Measurements from ENCODE around the gene PPP3R2.

PPP3R2 gene

DNA sequence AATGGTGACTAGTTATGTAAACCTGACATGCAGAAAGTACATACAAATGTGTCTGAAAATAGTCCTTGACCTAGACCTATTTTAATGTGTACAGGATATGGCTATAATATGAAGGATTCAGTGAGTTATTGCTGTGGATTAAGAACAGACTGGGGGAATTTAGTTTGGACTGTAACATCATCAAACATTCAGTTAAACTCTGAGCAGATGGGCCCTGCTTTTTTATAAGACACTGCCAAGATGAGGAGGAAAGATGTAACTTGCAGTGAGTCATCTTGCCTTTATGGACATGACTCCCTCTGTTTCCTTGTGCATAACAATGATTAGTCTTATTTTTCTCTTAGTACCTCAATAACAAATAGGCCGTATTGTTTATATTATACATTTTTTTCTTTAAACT, 12.2 kb downstream of the PPP3R2 start:
- peak; percentile 92 for DNase-seq (ENCODE audit: low read depth)
- H3K4me3 ChIP-seq (ENCODE audit: control insufficient read depth, low read depth, low read length): no peak overlapping the region
- TF ChIP-seq, protein P1, sequence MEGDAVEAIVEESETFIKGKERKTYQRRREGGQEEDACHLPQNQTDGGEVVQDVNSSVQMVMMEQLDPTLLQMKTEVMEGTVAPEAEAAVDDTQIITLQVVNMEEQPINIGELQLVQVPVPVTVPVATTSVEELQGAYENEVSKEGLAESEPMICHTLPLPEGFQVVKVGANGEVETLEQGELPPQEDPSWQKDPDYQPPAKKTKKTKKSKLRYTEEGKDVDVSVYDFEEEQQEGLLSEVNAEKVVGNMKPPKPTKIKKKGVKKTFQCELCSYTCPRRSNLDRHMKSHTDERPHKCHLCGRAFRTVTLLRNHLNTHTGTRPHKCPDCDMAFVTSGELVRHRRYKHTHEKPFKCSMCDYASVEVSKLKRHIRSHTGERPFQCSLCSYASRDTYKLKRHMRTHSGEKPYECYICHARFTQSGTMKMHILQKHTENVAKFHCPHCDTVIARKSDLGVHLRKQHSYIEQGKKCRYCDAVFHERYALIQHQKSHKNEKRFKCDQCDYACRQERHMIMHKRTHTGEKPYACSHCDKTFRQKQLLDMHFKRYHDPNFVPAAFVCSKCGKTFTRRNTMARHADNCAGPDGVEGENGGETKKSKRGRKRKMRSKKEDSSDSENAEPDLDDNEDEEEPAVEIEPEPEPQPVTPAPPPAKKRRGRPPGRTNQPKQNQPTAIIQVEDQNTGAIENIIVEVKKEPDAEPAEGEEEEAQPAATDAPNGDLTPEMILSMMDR (conservative IDR thresholded peaks at IDR 0.05; ENCODE audit: control insufficient read depth, insufficient read depth, low read depth, low read length): no peak

- DNase-seq (ENCODE audit: low read depth): no peak
- H3K4me3 ChIP-seq (ENCODE audit: control insufficient read depth, low read depth, low read length): no peak overlapping the region
- TF ChIP-seq, protein P1 (conservative IDR thresholded peaks at IDR 0.05; ENCODE audit: control insufficient read depth, insufficient read depth, low read depth, low read length): no peak
Observed at GRCh38 chr9:101579711-101580545, 14.8 kb downstream of the PPP3R2 start.

DNA sequence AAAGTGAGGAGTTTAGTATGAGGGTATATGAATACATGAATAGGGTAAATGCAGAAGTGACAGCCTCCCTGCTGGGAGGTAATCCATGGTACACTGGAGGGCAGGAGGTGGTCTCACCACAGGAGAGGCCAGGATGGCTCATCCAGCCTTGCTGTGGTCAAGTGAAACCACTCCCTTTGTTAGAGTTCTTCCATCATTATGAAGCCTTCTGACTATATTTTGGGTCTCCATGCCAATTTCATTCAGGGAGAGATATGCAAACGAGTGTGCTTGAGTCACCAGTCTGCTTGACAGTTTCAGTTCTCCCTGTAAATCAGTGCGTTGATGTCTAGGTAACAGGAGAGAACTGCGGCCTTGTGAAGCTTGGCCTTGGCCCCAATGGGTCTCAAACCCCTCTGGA, 16.4 kb downstream of the PPP3R2 start:
- DNase-seq (ENCODE audit: low read depth): peak; percentile 14
- H3K4me3 ChIP-seq (ENCODE audit: control insufficient read depth, low read depth, low read length): no peak overlapping the region
- TF ChIP-seq, protein P1 (conservative IDR thresholded peaks at IDR 0.05; ENCODE audit: control insufficient read depth, insufficient read depth, low read depth, low read length): no peak

DNA sequence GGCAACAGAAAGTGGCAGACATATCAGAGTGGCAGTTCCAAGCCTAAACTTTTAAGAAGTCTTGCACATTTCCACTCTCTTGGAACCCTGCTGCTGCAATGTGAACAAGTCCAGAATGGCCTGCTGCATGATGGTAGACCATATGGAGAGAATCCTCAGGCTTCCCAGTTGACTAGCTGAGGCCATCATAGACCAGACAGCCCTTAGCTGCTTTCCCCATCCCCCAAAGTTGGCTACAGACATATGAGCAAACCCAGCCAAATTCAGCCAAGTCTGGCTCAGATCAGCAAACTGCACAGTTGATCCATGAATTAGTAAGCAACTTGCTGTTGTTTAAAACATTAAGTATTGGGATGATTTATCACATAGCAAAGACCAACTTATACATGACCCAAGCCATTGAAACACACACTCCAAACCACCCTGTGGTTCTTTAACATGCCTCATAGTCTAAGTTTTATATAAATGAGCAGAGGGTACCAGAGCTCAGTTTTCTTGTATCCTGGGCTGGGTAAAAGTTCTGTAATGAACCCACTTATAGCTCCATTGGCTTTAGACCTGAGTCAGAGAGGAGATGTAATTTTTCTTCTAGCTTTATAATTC, 19.9 kb downstream of the PPP3R2 start:
- TF ChIP-seq, protein P1 (conservative IDR thresholded peaks at IDR 0.05; ENCODE audit: control insufficient read depth, insufficient read depth, low read depth, low read length): no peak
- no peak overlapping the region for H3K4me3 ChIP-seq (ENCODE audit: control insufficient read depth, low read depth, low read length)
- DNase-seq (ENCODE audit: low read depth): peak; percentile 31

DNA sequence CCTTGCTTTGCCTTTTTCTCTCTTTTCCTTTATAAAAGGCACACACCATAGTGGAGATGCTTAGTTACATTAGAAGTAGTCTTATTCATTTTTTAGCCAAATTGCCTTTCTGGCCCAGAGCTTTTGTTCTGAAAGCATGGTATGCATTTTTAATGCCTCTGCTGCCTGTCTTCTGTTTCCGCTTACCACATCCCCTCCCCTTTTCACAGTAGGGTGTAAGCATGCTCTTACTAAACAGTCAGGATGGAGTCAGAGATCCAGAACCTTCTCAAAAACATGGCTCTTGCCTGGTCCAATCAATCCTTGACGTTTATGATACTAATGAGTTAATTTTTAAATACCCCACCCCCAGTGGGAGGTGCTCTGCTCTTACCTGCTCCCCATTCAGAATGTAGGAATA, 22.5 kb downstream of the PPP3R2 start:
- H3K4me3 ChIP-seq (ENCODE audit: control insufficient read depth, low read depth, low read length): no peak overlapping the region
- TF ChIP-seq, protein P1 (conservative IDR thresholded peaks at IDR 0.05; ENCODE audit: control insufficient read depth, insufficient read depth, low read depth, low read length): no peak
- no peak for DNase-seq (ENCODE audit: low read depth)

DNA sequence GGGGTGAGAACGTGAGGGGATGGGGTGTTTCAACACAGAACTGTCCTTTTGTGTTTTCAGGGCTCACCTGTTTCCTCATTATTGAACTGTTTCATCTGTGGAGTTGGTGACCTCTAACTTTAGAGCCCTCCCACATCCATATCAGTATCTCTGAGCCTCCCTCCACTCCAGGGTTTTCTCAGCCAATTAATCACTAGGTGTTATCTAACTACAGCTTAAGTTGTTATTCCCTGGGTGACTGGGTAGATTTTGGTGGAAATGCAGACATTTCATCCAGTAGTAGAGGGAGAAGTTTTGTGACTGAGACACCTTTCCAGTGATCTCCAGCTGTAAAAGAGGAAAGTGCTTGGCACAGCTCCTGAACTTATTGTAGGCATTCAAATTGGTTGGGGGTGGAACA, 23.7 kb downstream of the PPP3R2 start:
- no peak overlapping the region for H3K4me3 ChIP-seq (ENCODE audit: control insufficient read depth, low read depth, low read length)
- TF ChIP-seq, protein P1 (conservative IDR thresholded peaks at IDR 0.05; ENCODE audit: control insufficient read depth, insufficient read depth, low read depth, low read length): no peak
- DNase-seq (ENCODE audit: low read depth): no peak
